PC-3 (cell line): ENCODE results near the gene PRKAR1B. TPM values are rescaled to one million over a fixed set of nuclear protein-coding genes. Genes with fewer than 3 reads are reported as not detected.

ENCODE experiments used
- ATAC-seq: fragments of 200-7000 bp; cut with Tn5 transposase; 2 replicates; pipeline ENCODE4 v1.9.1; 2020; ENCODE audit warnings: mild to moderate bottlenecking, moderate library complexity
- BruUV-seq: library from RNA; stranded (reverse); fragments of 400-500 nt; replicated peaks from 2 replicates; lab custom pipeline; 2021; lab: Mats Ljungman, UMichigan
- CTCF ChIA-PET: fragments of 300-600 bp; sonication (Branson Sonifier 250); formaldehyde crosslinking; loops from one replicate; lab custom pipeline; 2022; ENCODE audit warnings: antibody characterized with exemption; lab: Charles Lee
- POLR2A ChIA-PET: fragments of 300-600 bp; sonication (Branson Sonifier 250); formaldehyde crosslinking; loops from one replicate; lab custom pipeline; 2022; ENCODE audit warnings: antibody characterized with exemption; ENCODE audit not compliant: unreplicated experiment; lab: Charles Lee
- DNase-seq: peaks from one replicate; pipeline ENCODE4 v3.0.0-alpha.2; 2015
- H2AFZ ChIP-seq: fragments of 300-600 bp; sonication (generic); 2 replicates; pipeline ENCODE4 v1.6.0; 2016; ENCODE audit warnings: antibody characterized with exemption, low read length
- H3F3A ChIP-seq: fragments of 300-600 bp; sonication (generic); one replicate; pipeline ENCODE4 v1.6.0; 2017; ENCODE audit warnings: antibody characterized with exemption, low read length, control low read depth, mild to moderate bottlenecking; ENCODE audit not compliant: unreplicated experiment
- H3K27ac ChIP-seq: fragments of 300-600 bp; sonication (generic); 2 replicates; pipeline ENCODE4 v1.5.1; 2016; ENCODE audit warnings: mild to moderate bottlenecking, low read length
- H3K27me3 ChIP-seq: fragments of 300-600 bp; sonication (generic); 2 replicates; pipeline ENCODE4 v1.6.1; 2016; ENCODE audit warnings: low read length, mixed read lengths
- H3K36me3 ChIP-seq: fragments of 300-600 bp; sonication (generic); 2 replicates; pipeline ENCODE4 v1.6.1; 2016; ENCODE audit warnings: low read depth, mixed run types, low read length, mixed read lengths
- H3K4me1 ChIP-seq: fragments of 300-600 bp; sonication (generic); 2 replicates; pipeline ENCODE4 v1.5.1; 2016; ENCODE audit warnings: low read length; ENCODE audit not compliant: insufficient read depth
- H3K4me2 ChIP-seq: fragments of 300-600 bp; sonication (generic); 2 replicates; pipeline ENCODE4 v1.6.0; 2016; ENCODE audit warnings: low read length
- H3K4me3 ChIP-seq: fragments of 300-600 bp; sonication (generic); 2 replicates; pipeline ENCODE4 v1.5.1; 2016; ENCODE audit warnings: mild to moderate bottlenecking, low read length, mixed read lengths
- H3K79me2 ChIP-seq: fragments of 300-600 bp; sonication (generic); 2 replicates; pipeline ENCODE4 v1.6.1; 2017; ENCODE audit warnings: low read length, mixed read lengths
- H3K9ac ChIP-seq: fragments of 300-600 bp; sonication (generic); 2 replicates; pipeline ENCODE4 v1.6.0; 2016; ENCODE audit warnings: mild to moderate bottlenecking, low read length
- H3K9me2 ChIP-seq: fragments of 300-600 bp; sonication (generic); replicated peaks from 2 replicates; pipeline ENCODE4 v1.6.1; 2016; ENCODE audit warnings: mixed run types, low read length, mixed read lengths
- H3K9me3 ChIP-seq: fragments of 300-600 bp; sonication (generic); 2 replicates; pipeline ENCODE4 v1.6.1; 2016; ENCODE audit warnings: low read length, mixed read lengths
- H4K20me1 ChIP-seq: fragments of 300-600 bp; sonication (generic); 2 replicates; pipeline ENCODE4 v1.6.1; 2016; ENCODE audit warnings: low read length, mixed read lengths
- CTCF ChIP-seq: fragments of 300-600 bp; sonication (generic); conservative IDR thresholded peaks from 2 replicates; pipeline ENCODE4 v1.5.1; 2017; ENCODE audit warnings: antibody characterized with exemption, low read depth, mild to moderate bottlenecking, low read length
- EZH2 ChIP-seq: fragments of 300-600 bp; sonication (generic); IDR thresholded peaks from one replicate; pipeline ENCODE4 v1.6.1; 2017; ENCODE audit warnings: antibody characterized with exemption, mild to moderate bottlenecking, low read length; ENCODE audit not compliant: unreplicated experiment
- EZH2phosphoT487 ChIP-seq: fragments of 300-600 bp; sonication (generic); IDR thresholded peaks from 2 replicates; pipeline ENCODE4 v1.6.1; 2018; ENCODE audit warnings: mild to moderate bottlenecking, antibody characterized with exemption, low read length, borderline replicate concordance
- intact Hi-C: fragments of 100-400 bp; cut with micrococcal nuclease; formaldehyde crosslinking; loops from 2 replicates; pipeline ENCODE4 v1.9.0; 2023
- total RNA-seq: library from RNA; depleted of rRNA; stranded (reverse); fragments of >200 nt; gene quantifications from 2 replicates; pipeline ENCODE4 v1.2.3, GENCODE V29; 2014

The PRKAR1B gene
- total RNA-seq, 1 experiment from 2014 or later: 15.6 TPM

GRCh38 chr7:505171-505570, 221.9 kb downstream of the PRKAR1B start:
- H3K4me3 ChIP-seq: no peak overlapping the region
- no peak overlapping the region for H2AFZ ChIP-seq
- no peaks in the 10 kb centered on the region for H3K4me1 ChIP-seq
- H3K4me2 ChIP-seq: no peak overlapping the region
- BruUV-seq: no TSS peak
- ChIA-PET CTCF (no interaction called here), POLR2A (no interaction called here)
- no peak overlapping the region for H3K27ac ChIP-seq
- H3K9me2 ChIP-seq: no peaks in the 10 kb centered on the region
- no peaks in the 10 kb centered on the region for H3F3A ChIP-seq
- intact Hi-C loops: no loop called here
- H3K36me3 ChIP-seq: no peaks in the 10 kb centered on the region; the same call in 1 of the 2 replicates
- ATAC-seq (no peak), DNase-seq (no peak)
- no peaks in the 10 kb centered on the region for H3K27me3 ChIP-seq
- no peaks in the 10 kb centered on the region for H4K20me1 ChIP-seq
- no peak for TF ChIP-seq EZH2
- TF ChIP-seq EZH2phosphoT487: no peak
- TF ChIP-seq CTCF: no peak
- H3K79me2 ChIP-seq: no peaks in the 10 kb centered on the region
- no peak overlapping the region for H3K9ac ChIP-seq
- no peaks in the 10 kb centered on the region for H3K9me3 ChIP-seq

- DNase-seq (no peak), ATAC-seq (no peak)
- Histone ChIP-seq H3K4me1 (no peaks in the 10 kb centered on the region), H3K9me3 (no peaks in the 10 kb centered on the region), H3F3A (no peaks in the 10 kb centered on the region), H3K27me3 (no peaks in the 10 kb centered on the region), H3K4me3 (no peak overlapping the region), H3K79me2 (no peaks in the 10 kb centered on the region), H3K4me2 (no peak overlapping the region), H3K9me2 (no peaks in the 10 kb centered on the region), H3K27ac (no peak overlapping the region), H3K9ac (no peak overlapping the region), H2AFZ (no peak overlapping the region), H3K36me3 (no peaks in the 10 kb centered on the region; the same call in 1 of the 2 replicates), H4K20me1 (no peaks in the 10 kb centered on the region)
- TF ChIP-seq EZH2phosphoT487 (no peak), CTCF (no peak), EZH2 (no peak)
- no TSS peak for BruUV-seq
- CTCF ChIA-PET: no interaction called here
- POLR2A ChIA-PET: no interaction called here
- intact Hi-C loops: no loop called here
These were observed 222.6 kb downstream of the PRKAR1B start for GRCh38 chr7:504221-505111.

GRCh38 chr7:503575-504111, 223.4 kb downstream of the PRKAR1B start:
- Histone ChIP-seq H3K36me3 (no peaks in the 10 kb centered on the region; the same call in 1 of the 2 replicates), H3K9me2 (no peaks in the 10 kb centered on the region), H3K4me2 (no peak overlapping the region), H2AFZ (no peak overlapping the region), H3K4me1 (no peaks in the 10 kb centered on the region), H3F3A (no peaks in the 10 kb centered on the region), H3K4me3 (no peak overlapping the region), H3K27me3 (no peaks in the 10 kb centered on the region), H3K9ac (no peak overlapping the region), H3K9me3 (no peaks in the 10 kb centered on the region), H3K79me2 (no peaks in the 10 kb centered on the region), H4K20me1 (no peaks in the 10 kb centered on the region), H3K27ac (no peak overlapping the region)
- ChIA-PET POLR2A (no interaction called here), CTCF (no interaction called here)
- TF ChIP-seq EZH2phosphoT487 (no peak), CTCF (no peak), EZH2 (no peak)
- no TSS peak for BruUV-seq
- DNase-seq (no peak), ATAC-seq (no peak)
- intact Hi-C loops: no loop called here
